Endodermal cell (in vitro differentiated cells): ENCODE measurements around the gene COX7B2. TPM values are rescaled to one million over a fixed set of nuclear protein-coding genes. Genes with fewer than 3 reads are reported as not detected.

Experiments used
- DNase-seq: peaks from one replicate; pipeline ENCODE4 v3.0.0-alpha.2; 2017
- H3K27ac ChIP-seq: 2 replicates; pipeline ENCODE4 v1.5.1; 2013; ENCODE audit warnings: mild to moderate bottlenecking, low read depth, low read length, moderate library complexity
- H3K27me3 ChIP-seq: 2 replicates; pipeline ENCODE4 v1.6.1; 2013; ENCODE audit warnings: mild to moderate bottlenecking, low read length, moderate library complexity; ENCODE audit not compliant: insufficient read depth, control insufficient read depth, poor library complexity, severe bottlenecking
- H3K36me3 ChIP-seq: 2 replicates; pipeline ENCODE4 v1.7.0; 2013; ENCODE audit warnings: mild to moderate bottlenecking, low read length, moderate library complexity; ENCODE audit not compliant: control insufficient read depth, insufficient read depth
- H3K4me1 ChIP-seq: one replicate; pipeline ENCODE4 v1.7.0; 2013; ENCODE audit warnings: low read length; ENCODE audit not compliant: control insufficient read depth, insufficient read depth
- H3K4me3 ChIP-seq: 2 replicates; pipeline ENCODE4 v1.5.1; 2013; ENCODE audit warnings: mild to moderate bottlenecking, low read length, moderate library complexity
- H3K9ac ChIP-seq: 2 replicates; pipeline ENCODE4 v1.6.1; 2013; ENCODE audit warnings: mild to moderate bottlenecking, low read length, moderate library complexity; ENCODE audit not compliant: poor library complexity, severe bottlenecking; ENCODE audit errors: extremely low read depth
- H3K9me3 ChIP-seq: 2 replicates; pipeline ENCODE4 v1.6.1; 2013; ENCODE audit warnings: mild to moderate bottlenecking, low read length, moderate library complexity; ENCODE audit not compliant: control insufficient read depth
- H3K27ac Mint-ChIP-seq: 2 replicates; pipeline ENCODE4 v1.8.0; 2020; ENCODE audit warnings: mixed read lengths
- H3K27me3 Mint-ChIP-seq: 2 replicates; pipeline ENCODE4 v1.8.0; 2021; ENCODE audit warnings: mild to moderate bottlenecking, mixed read lengths; ENCODE audit not compliant: insufficient read depth
- H3K36me3 Mint-ChIP-seq: 2 replicates; pipeline ENCODE4 v1.8.0; 2020; ENCODE audit warnings: low read depth, mixed read lengths
- H3K4me1 Mint-ChIP-seq: 2 replicates; pipeline ENCODE4 v1.8.0; 2020; ENCODE audit warnings: mixed read lengths
- H3K4me3 Mint-ChIP-seq: 2 replicates; pipeline ENCODE4 v1.8.0; 2020; ENCODE audit warnings: mild to moderate bottlenecking, moderate library complexity, mixed read lengths
- H3K9me3 Mint-ChIP-seq: 2 replicates; pipeline ENCODE4 v1.8.0; 2020; ENCODE audit warnings: mild to moderate bottlenecking, mixed read lengths
- CTCF ChIP-seq: fragments of 200-600 bp; sonication (generic); conservative IDR thresholded peaks from 2 replicates; pipeline ENCODE4 v1.5.0; 2021; ENCODE audit warnings: antibody characterized with exemption, mild to moderate bottlenecking
- WGBS, 2 experiments: methylation state at CpG; one replicate each; pipeline versions ENCODE4 v1.1.5 to v1.1.7; 2013; ENCODE audit warnings: missing lambda C conversion rate in 2 of 2, mixed read lengths in 1 of 2; ENCODE audit not compliant: insufficient coverage in 1 of 2, insufficient read length in 1 of 2; 5-methylcytosine and 5-hydroxymethylcytosine counted together
- total RNA-seq, 2 donors: library from RNA; stranded (reverse); fragmentation: NEBNext Ultra II Directional in 1 of 2; extraction: Animal tissue kit (Norgen Biotek cat#: 25700) in 1 of 2; gene quantifications; 2 replicates in 1 of 2; 3 replicates in 1 of 2; pipeline ENCODE4 v1.2.1, GENCODE V29; 2021

The COX7B2 gene
- total RNA-seq, 2 donors from 2014 or later, result not detected

- Histone ChIP-seq H3K4me1 (no peaks in the 10 kb centered on the region), H3K4me3 (no peak overlapping the region), H3K27me3 (no peaks in the 10 kb centered on the region), H3K9me3 (no peaks in the 10 kb centered on the region), H3K27ac (no peak overlapping the region), H3K9ac (no peak overlapping the region), H3K36me3 (no peaks in the 10 kb centered on the region)
- no peak for TF ChIP-seq CTCF
- Mint-ChIP-seq H3K27ac (no peak overlapping the region), H3K9me3 (no peaks in the 10 kb centered on the region), H3K36me3 (no peaks in the 10 kb centered on the region), H3K27me3 (no peaks in the 10 kb centered on the region), H3K4me3 (no peak overlapping the region), H3K4me1 (no peaks in the 10 kb centered on the region)
- no peak for DNase-seq
- WGBS, 2 experiments, result 94% methylated on average over 3 of the region's 3 CpGs; no CpG with 5 or more reads in 1 of the 2 experiments
Measured at GRCh38 chr4:46950826-46951225, 41.8 kb upstream of the COX7B2 start.

- 71 to 79% methylated on average over 1 of the region's 1 CpG for WGBS, 2 experiments
- Mint-ChIP-seq H3K36me3 (no peaks in the 10 kb centered on the region), H3K4me3 (no peak overlapping the region), H3K4me1 (no peaks in the 10 kb centered on the region), H3K27ac (no peak overlapping the region), H3K27me3 (no peaks in the 10 kb centered on the region), H3K9me3 (no peaks in the 10 kb centered on the region)
- no peak overlapping the region for H3K4me3 ChIP-seq
- no peaks in the 10 kb centered on the region for H3K9me3 ChIP-seq
- no peak for TF ChIP-seq CTCF
- no peaks in the 10 kb centered on the region for H3K4me1 ChIP-seq
- no peak overlapping the region for H3K27ac ChIP-seq
- H3K9ac ChIP-seq, result no peak overlapping the region
- H3K27me3 ChIP-seq, result no peaks in the 10 kb centered on the region
- DNase-seq, result no peak
- H3K36me3 ChIP-seq, result no peaks in the 10 kb centered on the region
Measured at GRCh38 chr4:46949822-46950221, 40.8 kb upstream of the COX7B2 start.

- H3K27ac Mint-ChIP-seq, result no peak overlapping the region
- H3K27me3 Mint-ChIP-seq, result no peaks in the 10 kb centered on the region
- 82 to 100% methylated on average over 1 to 2 of the region's 2 CpGs for whole genome bisulfite sequencing, 2 experiments
- no peaks in the 10 kb centered on the region for H3K4me1 Mint-ChIP-seq
- no peaks in the 10 kb centered on the region for H3K4me1 ChIP-seq
- no peak overlapping the region for H3K27ac ChIP-seq
- no peaks in the 10 kb centered on the region for H3K9me3 ChIP-seq
- no peaks in the 10 kb centered on the region for H3K36me3 ChIP-seq
- DNase-seq, result no peak
- H3K4me3 Mint-ChIP-seq, result no peak overlapping the region
- TF ChIP-seq CTCF, result no peak
- H3K4me3 ChIP-seq, result no peak overlapping the region
- no peaks in the 10 kb centered on the region for H3K36me3 Mint-ChIP-seq
- H3K9me3 Mint-ChIP-seq, result no peaks in the 10 kb centered on the region
- H3K9ac ChIP-seq, result no peak overlapping the region
- no peaks in the 10 kb centered on the region for H3K27me3 ChIP-seq
Measured at GRCh38 chr4:46947541-46947940, 38.5 kb upstream of the COX7B2 start.
